SHP77 treated with DMSO at 0.1 percent for 48 hours (cell line): ENCODE results near the gene C1orf159.

Source experiments
- DNase-seq: peaks from one replicate; lab custom pipeline; 2025; lab: John Stamatoyannopoulos, UW

The C1orf159 gene

GRCh38 chr1:1053682-1054081, 62.2 kb downstream of the C1orf159 start:
- no peak for DNase-seq

- DNase-seq: no peak
Measured at GRCh38 chr1:1053022-1053421, 62.9 kb downstream of the C1orf159 start.

GRCh38 chr1:1052003-1052840, 63.7 kb downstream of the C1orf159 start:
- no peak for DNase-seq

- DNase-seq: no peak
Measured at GRCh38 chr1:1051127-1051810, 64.6 kb downstream of the C1orf159 start.

- no peak for DNase-seq
Measured at GRCh38 chr1:1050577-1051052, 65.3 kb downstream of the C1orf159 start.

GRCh38 chr1:1049318-1050165, 66.3 kb downstream of the C1orf159 start:
- no peak for DNase-seq

GRCh38 chr1:1048765-1049164, 67.1 kb downstream of the C1orf159 start:
- DNase-seq: no peak

GRCh38 chr1:1047963-1048362, 67.9 kb downstream of the C1orf159 start:
- no peak for DNase-seq

GRCh38 chr1:1047407-1047806, 68.5 kb downstream of the C1orf159 start:
- DNase-seq: no peak

- no peak for DNase-seq
Measured at GRCh38 chr1:1046767-1047166, 69.1 kb downstream of the C1orf159 start.

- no peak for DNase-seq
Measured at GRCh38 chr1:1046243-1046642, 69.6 kb downstream of the C1orf159 start.

GRCh38 chr1:1045129-1045528, 70.8 kb downstream of the C1orf159 start:
- no peak for DNase-seq

- DNase-seq: no peak
Measured at GRCh38 chr1:1044455-1045078, 71.3 kb downstream of the C1orf159 start.

GRCh38 chr1:1043921-1044320, 72.0 kb downstream of the C1orf159 start:
- no peak for DNase-seq

GRCh38 chr1:1043411-1043810, 72.5 kb downstream of the C1orf159 start:
- no peak for DNase-seq

- DNase-seq: no peak
Measured at GRCh38 chr1:1042835-1043234, 73.1 kb downstream of the C1orf159 start.

- no peak for DNase-seq
Measured at GRCh38 chr1:1041873-1042272, 74.0 kb downstream of the C1orf159 start.

GRCh38 chr1:1041092-1041523, 74.8 kb downstream of the C1orf159 start:
- DNase-seq: no peak

GRCh38 chr1:1040004-1040991, 75.6 kb downstream of the C1orf159 start:
- DNase-seq: no peak

GRCh38 chr1:1039145-1039910, 76.6 kb downstream of the C1orf159 start:
- DNase-seq: no peak
